ENCODE measurements around the gene GFRA1. TPM values are rescaled to one million over a fixed set of nuclear protein-coding genes. Genes with fewer than 3 reads are reported as not detected.

Gene GFRA1
- total and polyA plus RNA-seq, 2 donors (not counting 1 experiment from before 2014, with no cell fraction given): 6.3 to 29.6 TPM

DNA sequence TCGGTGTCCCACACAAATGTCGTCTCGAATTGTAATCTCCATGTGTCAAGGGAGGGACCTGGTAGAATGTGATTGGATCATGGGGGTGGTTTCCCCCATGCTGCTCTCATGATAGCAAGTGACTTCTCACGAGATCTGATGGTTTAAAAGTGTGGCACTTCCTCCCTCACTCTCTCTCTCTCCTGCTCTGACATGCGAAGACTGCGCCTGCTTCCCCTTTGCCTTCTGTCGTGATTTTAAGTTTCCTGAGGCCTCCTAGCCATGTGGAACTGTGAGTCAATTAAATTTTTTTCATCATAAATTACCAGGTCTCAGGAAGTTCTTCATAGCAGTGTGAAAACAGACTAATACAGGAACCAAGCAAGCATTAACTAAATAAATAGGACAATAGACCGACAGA is 229.1 kb downstream of the GFRA1 start:
- Histone ChIP-seq H3K27me3 (ENCODE audit: control insufficient read depth, insufficient read depth, low read length) (no peaks in the 10 kb centered on the region), H3K9me3 (ENCODE audit: control insufficient read depth, insufficient read depth, low read depth, low read length) (no peaks in the 10 kb centered on the region), H3K79me2 (ENCODE audit: control insufficient read depth, insufficient read depth, low read length) (no peaks in the 10 kb centered on the region), H3K4me2 (ENCODE audit: extremely low read depth, insufficient read depth, low read length) (no peak overlapping the region), H3K9ac (ENCODE audit: insufficient read depth, low read length) (no peak overlapping the region), H3K4me1 (ENCODE audit: control insufficient read depth, extremely low read depth, insufficient read depth, low read length) (no peaks in the 10 kb centered on the region), H3K36me3 (ENCODE audit: control insufficient read depth, insufficient read depth, low read length) (no peaks in the 10 kb centered on the region), H2AFZ (ENCODE audit: low read length) (no peak overlapping the region), H4K20me1 (ENCODE audit: control insufficient read depth, extremely low read depth, insufficient read depth, low read length) (no peaks in the 10 kb centered on the region), H3K27ac (ENCODE audit: insufficient read depth, low read length) (no peak overlapping the region), H3K4me3 (replicated peaks in 1 of 4; ENCODE audit: control extremely low read depth in 1 of 4, insufficient read depth in 1 of 4, low read depth in 3 of 4, low read length in 4 of 4) (no peak overlapping the region)
- no peak for TF ChIP-seq EZH2 (IDR thresholded peaks at IDR 0.05; ENCODE audit: low read length, missing control alignments)
- TF ChIP-seq, protein P1, sequence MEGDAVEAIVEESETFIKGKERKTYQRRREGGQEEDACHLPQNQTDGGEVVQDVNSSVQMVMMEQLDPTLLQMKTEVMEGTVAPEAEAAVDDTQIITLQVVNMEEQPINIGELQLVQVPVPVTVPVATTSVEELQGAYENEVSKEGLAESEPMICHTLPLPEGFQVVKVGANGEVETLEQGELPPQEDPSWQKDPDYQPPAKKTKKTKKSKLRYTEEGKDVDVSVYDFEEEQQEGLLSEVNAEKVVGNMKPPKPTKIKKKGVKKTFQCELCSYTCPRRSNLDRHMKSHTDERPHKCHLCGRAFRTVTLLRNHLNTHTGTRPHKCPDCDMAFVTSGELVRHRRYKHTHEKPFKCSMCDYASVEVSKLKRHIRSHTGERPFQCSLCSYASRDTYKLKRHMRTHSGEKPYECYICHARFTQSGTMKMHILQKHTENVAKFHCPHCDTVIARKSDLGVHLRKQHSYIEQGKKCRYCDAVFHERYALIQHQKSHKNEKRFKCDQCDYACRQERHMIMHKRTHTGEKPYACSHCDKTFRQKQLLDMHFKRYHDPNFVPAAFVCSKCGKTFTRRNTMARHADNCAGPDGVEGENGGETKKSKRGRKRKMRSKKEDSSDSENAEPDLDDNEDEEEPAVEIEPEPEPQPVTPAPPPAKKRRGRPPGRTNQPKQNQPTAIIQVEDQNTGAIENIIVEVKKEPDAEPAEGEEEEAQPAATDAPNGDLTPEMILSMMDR (conservative IDR thresholded peaks at IDR 0.05 in 1 of 2, IDR thresholded peaks at IDR 0.05 in 1 of 2; ENCODE audit: low read depth in 1 of 2, low read length in 2 of 2): no peak
- DNase-seq (ENCODE audit: low read depth in 2 of 2): no peak

DNA sequence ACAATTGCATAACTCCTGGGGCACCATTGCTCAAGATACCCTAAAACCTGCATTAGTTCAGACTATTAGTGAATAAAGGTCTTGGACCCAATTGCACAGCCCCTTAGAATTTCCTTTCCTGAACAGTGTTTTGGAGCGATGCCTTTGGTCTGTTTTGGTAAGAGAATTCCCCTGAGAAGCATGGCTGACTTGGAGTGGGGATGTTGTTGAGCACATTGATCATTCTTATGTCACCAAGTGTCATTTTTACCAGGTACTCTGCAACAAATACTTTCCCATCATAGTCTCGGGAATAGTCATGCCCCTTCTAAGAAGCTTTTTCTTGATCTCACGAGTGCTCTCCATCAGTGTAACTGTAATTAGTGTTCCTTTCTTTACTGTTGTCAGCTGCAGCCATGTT is 229.7 kb downstream of the GFRA1 start:
- Histone ChIP-seq H2AFZ (ENCODE audit: low read length) (no peak overlapping the region), H3K27me3 (ENCODE audit: control insufficient read depth, insufficient read depth, low read length) (no peaks in the 10 kb centered on the region), H3K4me1 (ENCODE audit: control insufficient read depth, extremely low read depth, insufficient read depth, low read length) (no peaks in the 10 kb centered on the region), H3K9ac (ENCODE audit: insufficient read depth, low read length) (no peak overlapping the region), H3K4me3 (replicated peaks in 1 of 4; ENCODE audit: control extremely low read depth in 1 of 4, insufficient read depth in 1 of 4, low read depth in 3 of 4, low read length in 4 of 4) (no peak overlapping the region), H3K27ac (ENCODE audit: insufficient read depth, low read length) (no peak overlapping the region), H3K9me3 (ENCODE audit: control insufficient read depth, insufficient read depth, low read depth, low read length) (no peaks in the 10 kb centered on the region), H3K79me2 (ENCODE audit: control insufficient read depth, insufficient read depth, low read length) (no peaks in the 10 kb centered on the region), H3K4me2 (ENCODE audit: extremely low read depth, insufficient read depth, low read length) (no peak overlapping the region), H3K36me3 (ENCODE audit: control insufficient read depth, insufficient read depth, low read length) (no peaks in the 10 kb centered on the region), H4K20me1 (ENCODE audit: control insufficient read depth, extremely low read depth, insufficient read depth, low read length) (no peaks in the 10 kb centered on the region)
- TF ChIP-seq, protein P1 (conservative IDR thresholded peaks at IDR 0.05 in 1 of 2, IDR thresholded peaks at IDR 0.05 in 1 of 2; ENCODE audit: low read depth in 1 of 2, low read length in 2 of 2): no peak
- no peak for TF ChIP-seq EZH2 (IDR thresholded peaks at IDR 0.05; ENCODE audit: low read length, missing control alignments)
- DNase-seq (ENCODE audit: low read depth in 2 of 2): no peak

GRCh38 chr10:116041948-116042347 is 231.1 kb downstream of the GFRA1 start:
- Histone ChIP-seq H3K4me2 (ENCODE audit: extremely low read depth, insufficient read depth, low read length) (no peak overlapping the region), H3K9me3 (ENCODE audit: control insufficient read depth, insufficient read depth, low read depth, low read length) (no peaks in the 10 kb centered on the region), H3K27me3 (ENCODE audit: control insufficient read depth, insufficient read depth, low read length) (no peaks in the 10 kb centered on the region), H2AFZ (ENCODE audit: low read length) (no peak overlapping the region), H3K36me3 (ENCODE audit: control insufficient read depth, insufficient read depth, low read length) (no peaks in the 10 kb centered on the region), H3K9ac (ENCODE audit: insufficient read depth, low read length) (no peak overlapping the region), H3K4me1 (ENCODE audit: control insufficient read depth, extremely low read depth, insufficient read depth, low read length) (no peaks in the 10 kb centered on the region), H3K27ac (ENCODE audit: insufficient read depth, low read length) (no peak overlapping the region), H3K4me3 (replicated peaks in 1 of 4; ENCODE audit: control extremely low read depth in 1 of 4, insufficient read depth in 1 of 4, low read depth in 3 of 4, low read length in 4 of 4) (no peak overlapping the region), H4K20me1 (ENCODE audit: control insufficient read depth, extremely low read depth, insufficient read depth, low read length) (no peaks in the 10 kb centered on the region), H3K79me2 (ENCODE audit: control insufficient read depth, insufficient read depth, low read length) (no peaks in the 10 kb centered on the region)
- DNase-seq (ENCODE audit: low read depth in 2 of 2): no peak
- no peak for TF ChIP-seq EZH2 (IDR thresholded peaks at IDR 0.05; ENCODE audit: low read length, missing control alignments)
- TF ChIP-seq, protein P1 (conservative IDR thresholded peaks at IDR 0.05 in 1 of 2, IDR thresholded peaks at IDR 0.05 in 1 of 2; ENCODE audit: low read depth in 1 of 2, low read length in 2 of 2): no peak
